Suprapubic skin (tissue), 4 donors: ENCODE measurements around the gene RICTOR. TPM values are rescaled to one million over a fixed set of nuclear protein-coding genes. Genes with fewer than 3 reads are reported as not detected.

Source experiments
- DNase-seq, 2 donors: peaks; one replicate each; pipeline ENCODE4 v3.0.0-alpha.2; 2019; ENCODE audit warnings: low spot score in 2 of 2
- H3K27ac ChIP-seq: fragments of 200-600 bp; sonication (generic); one replicate; pipeline ENCODE4 v1.5.1; 2019
- H3K27me3 ChIP-seq: fragments of 200-600 bp; sonication (generic); one replicate; pipeline ENCODE4 v1.5.1; 2019
- H3K36me3 ChIP-seq: fragments of 200-600 bp; sonication (generic); one replicate; pipeline ENCODE4 v1.5.1; 2019
- H3K4me1 ChIP-seq: fragments of 200-600 bp; sonication (generic); one replicate; pipeline ENCODE4 v1.5.1; 2019
- H3K4me3 ChIP-seq: fragments of 200-600 bp; sonication (generic); one replicate; pipeline ENCODE4 v1.5.1; 2019; ENCODE audit warnings: mild to moderate bottlenecking
- H3K9me3 ChIP-seq: fragments of 200-600 bp; sonication (generic); one replicate; pipeline ENCODE4 v1.5.1; 2019
- EP300 ChIP-seq: sonication (generic); formaldehyde crosslinking; IDR thresholded peaks from one replicate; pipeline ENCODE4 v1.6.1; 2017; ENCODE audit warnings: antibody characterized with exemption
- POLR2A ChIP-seq, 2 donors: fragments of 450-650 bp; IDR thresholded peaks; one replicate each; pipeline ENCODE4 v1.6.1; 2017; ENCODE audit warnings: antibody characterized with exemption in 2 of 2, mild to moderate bottlenecking in 2 of 2, moderate library complexity in 2 of 2
- POLR2AphosphoS5 ChIP-seq, 3 donors: sonication (generic); formaldehyde crosslinking; IDR thresholded peaks; one replicate each; pipeline ENCODE4 v1.6.1; 2017; ENCODE audit warnings: antibody characterized with exemption in 3 of 3
- WGBS: methylation state at CpG from one replicate; pipeline ENCODE4 v1.1.5; 2018; 5-methylcytosine and 5-hydroxymethylcytosine counted together
- total RNA-seq, 4 donors: library from RNA; depleted of rRNA; stranded (reverse); fragments of >200 nt; gene quantifications; one replicate each; pipeline ENCODE4 v1.1.0, GENCODE V29; 2016
- TF ChIP-seq, protein P1 (sequence below), 2 donors: fragments of 200-600 bp in 1 of 2; fragments of 450-650 bp in 1 of 2; sonication (generic) in 1 of 2; IDR thresholded peaks; one replicate each; pipeline ENCODE4 v1.5.1; 2016 to 2019; ENCODE audit warnings: antibody characterized with exemption in 2 of 2, mild to moderate bottlenecking in 1 of 2, moderate library complexity in 1 of 2

Gene RICTOR
- total RNA-seq, 4 donors from 2014 or later = 24.9 to 92.6 (median 28.7) TPM

GRCh38 chr5:38927470-38927869, 146.7 kb downstream of the RICTOR start:
- Histone ChIP-seq H3K9me3 (no peaks in the 10 kb centered on the region), H3K27ac (no peak overlapping the region), H3K27me3 (no peaks in the 10 kb centered on the region), H3K36me3 (peaks cover 70% of the 10 kb centered on the region), H3K4me1 (no peaks in the 10 kb centered on the region), H3K4me3 (no peak overlapping the region)
- TF ChIP-seq POLR2A (IDR thresholded peaks at IDR 0.05) = no peak
- no peak for DNase-seq
- 69% methylated on average over 2 of the region's 2 CpGs for WGBS

DNA sequence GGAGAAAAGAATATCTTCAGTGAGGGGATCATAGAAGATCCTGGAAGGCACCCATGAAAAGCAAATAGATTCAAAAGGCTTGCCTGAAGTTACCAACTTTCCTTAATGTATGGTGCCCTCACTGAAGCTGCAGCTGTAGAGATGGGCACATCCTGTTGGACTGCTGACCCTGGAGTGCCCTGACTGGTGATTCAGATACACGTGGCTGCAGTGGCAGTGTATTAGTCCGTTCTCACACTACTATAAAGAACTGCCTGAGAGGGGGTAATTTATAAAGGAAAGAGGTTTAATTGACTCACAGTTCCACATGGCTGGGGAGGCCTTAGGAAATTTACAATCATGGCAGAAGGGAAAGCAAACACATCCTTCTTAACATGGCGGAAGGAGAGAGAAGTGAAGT, 148.1 kb downstream of the RICTOR start:
- H3K4me1 ChIP-seq = no peaks in the 10 kb centered on the region
- no peak overlapping the region for H3K4me3 ChIP-seq
- H3K36me3 ChIP-seq = peaks cover 59% of the 10 kb centered on the region
- 80% methylated on average over 3 of the region's 3 CpGs for WGBS
- no peak for DNase-seq
- no peak overlapping the region for H3K27ac ChIP-seq
- no peaks in the 10 kb centered on the region for H3K27me3 ChIP-seq
- TF ChIP-seq POLR2A (IDR thresholded peaks at IDR 0.05) = no peak
- TF ChIP-seq, protein P1, sequence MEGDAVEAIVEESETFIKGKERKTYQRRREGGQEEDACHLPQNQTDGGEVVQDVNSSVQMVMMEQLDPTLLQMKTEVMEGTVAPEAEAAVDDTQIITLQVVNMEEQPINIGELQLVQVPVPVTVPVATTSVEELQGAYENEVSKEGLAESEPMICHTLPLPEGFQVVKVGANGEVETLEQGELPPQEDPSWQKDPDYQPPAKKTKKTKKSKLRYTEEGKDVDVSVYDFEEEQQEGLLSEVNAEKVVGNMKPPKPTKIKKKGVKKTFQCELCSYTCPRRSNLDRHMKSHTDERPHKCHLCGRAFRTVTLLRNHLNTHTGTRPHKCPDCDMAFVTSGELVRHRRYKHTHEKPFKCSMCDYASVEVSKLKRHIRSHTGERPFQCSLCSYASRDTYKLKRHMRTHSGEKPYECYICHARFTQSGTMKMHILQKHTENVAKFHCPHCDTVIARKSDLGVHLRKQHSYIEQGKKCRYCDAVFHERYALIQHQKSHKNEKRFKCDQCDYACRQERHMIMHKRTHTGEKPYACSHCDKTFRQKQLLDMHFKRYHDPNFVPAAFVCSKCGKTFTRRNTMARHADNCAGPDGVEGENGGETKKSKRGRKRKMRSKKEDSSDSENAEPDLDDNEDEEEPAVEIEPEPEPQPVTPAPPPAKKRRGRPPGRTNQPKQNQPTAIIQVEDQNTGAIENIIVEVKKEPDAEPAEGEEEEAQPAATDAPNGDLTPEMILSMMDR (IDR thresholded peaks at IDR 0.05) = no peak
- TF ChIP-seq POLR2AphosphoS5 (IDR thresholded peaks at IDR 0.05) = no peak
- no peak for TF ChIP-seq EP300
- H3K9me3 ChIP-seq = no peaks in the 10 kb centered on the region

DNA sequence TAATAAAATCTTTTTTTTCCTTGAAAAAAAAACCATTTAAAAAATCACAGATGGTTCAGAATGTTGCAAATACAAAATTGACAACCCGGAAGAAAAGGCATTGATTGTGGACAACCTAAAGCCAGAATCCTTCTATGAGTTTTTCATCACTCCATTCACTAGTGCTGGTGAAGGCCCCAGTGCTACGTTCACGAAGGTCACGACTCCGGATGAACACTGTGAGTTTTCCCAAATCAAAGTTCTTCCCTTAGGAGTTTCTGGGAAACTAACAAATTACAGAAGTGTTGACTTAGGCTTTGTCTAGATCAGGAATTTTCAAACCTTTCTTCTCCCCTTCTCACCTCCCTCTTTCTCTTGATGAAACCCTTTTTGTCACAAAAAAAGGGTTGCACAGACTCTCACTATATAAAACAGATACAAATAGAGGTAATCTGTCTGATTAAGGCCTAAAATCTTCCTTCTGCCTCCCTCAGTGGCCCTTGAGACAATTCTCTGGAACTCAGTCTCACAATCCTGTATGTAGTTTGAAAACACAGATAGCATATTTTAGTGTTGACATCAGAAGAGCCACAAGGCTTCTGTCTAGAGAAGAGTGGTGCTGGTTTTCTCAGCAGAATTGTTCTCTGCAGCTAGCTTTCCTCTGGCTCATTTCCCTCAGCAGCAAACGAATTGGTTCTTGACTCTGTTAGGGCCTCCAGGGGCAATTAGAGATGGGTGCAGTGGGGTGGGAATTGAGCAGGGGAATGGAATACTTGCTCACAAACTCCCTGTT, 148.9 kb downstream of the RICTOR start:
- DNase-seq = no peak

DNA sequence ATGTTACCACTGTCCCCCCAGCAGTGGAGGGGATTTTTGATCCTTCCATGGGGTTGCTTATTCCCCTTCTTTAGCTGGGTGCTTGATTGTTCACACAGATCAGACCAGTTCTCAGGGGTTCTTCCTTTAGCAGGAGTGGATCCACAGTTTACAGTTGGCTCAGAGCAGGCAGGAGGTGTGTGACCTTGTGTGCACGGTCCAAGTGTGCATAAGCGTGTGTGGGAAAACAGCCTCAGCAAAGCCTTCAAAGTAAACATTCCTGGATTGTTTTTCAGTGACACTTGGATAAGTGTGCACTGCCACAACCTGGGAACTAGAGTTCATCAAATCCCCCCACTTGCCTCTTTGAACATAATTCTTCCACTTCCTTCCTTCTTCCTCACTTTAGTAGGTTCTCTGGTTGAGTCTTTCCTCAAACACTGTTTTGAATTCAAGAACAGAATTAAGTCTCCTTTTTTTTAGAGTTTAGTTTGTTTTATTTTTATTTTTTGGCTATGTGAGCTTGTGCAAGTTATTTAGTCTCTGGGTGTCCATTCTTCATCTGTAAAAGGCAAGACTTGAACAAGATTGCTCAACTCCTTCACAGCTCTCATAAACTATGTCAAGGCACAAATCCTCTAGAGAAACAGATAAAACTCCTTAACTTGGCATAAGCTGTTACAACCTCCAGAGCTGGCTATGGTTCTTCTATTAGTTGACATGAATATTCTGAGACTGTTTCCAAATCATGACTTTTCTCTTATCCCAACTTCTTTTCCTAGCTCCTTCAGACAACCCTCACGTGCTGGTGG, 150.3 kb downstream of the RICTOR start:
- no peaks in the 10 kb centered on the region for H3K9me3 ChIP-seq
- H3K4me1 ChIP-seq = no peaks in the 10 kb centered on the region
- no peak for DNase-seq
- peaks cover 61% of the 10 kb centered on the region for H3K36me3 ChIP-seq
- no peak for TF ChIP-seq POLR2A (IDR thresholded peaks at IDR 0.05)
- TF ChIP-seq, protein P1 (IDR thresholded peaks at IDR 0.05) = no peak
- no peak for TF ChIP-seq POLR2AphosphoS5 (IDR thresholded peaks at IDR 0.05)
- TF ChIP-seq EP300 = no peak
- no peak overlapping the region for H3K27ac ChIP-seq
- WGBS = 80% methylated on average over 3 of the region's 3 CpGs
- H3K4me3 ChIP-seq = no peak overlapping the region
- H3K27me3 ChIP-seq = no peaks in the 10 kb centered on the region

More for the DNA sequence above, 148.9 kb downstream of the RICTOR start:
- Histone ChIP-seq H3K27ac (no peak overlapping the region), H3K4me1 (no peaks in the 10 kb centered on the region), H3K36me3 (peaks cover 57% of the 10 kb centered on the region), H3K27me3 (no peaks in the 10 kb centered on the region), H3K4me3 (no peak overlapping the region), H3K9me3 (no peaks in the 10 kb centered on the region)
- TF ChIP-seq POLR2AphosphoS5 (IDR thresholded peaks at IDR 0.05) (no peak), EP300 (no peak), POLR2A (IDR thresholded peaks at IDR 0.05) (no peak)
- TF ChIP-seq, protein P1 (IDR thresholded peaks at IDR 0.05) = no peak
- 78% methylated on average over 6 of the region's 6 CpGs for WGBS

DNA sequence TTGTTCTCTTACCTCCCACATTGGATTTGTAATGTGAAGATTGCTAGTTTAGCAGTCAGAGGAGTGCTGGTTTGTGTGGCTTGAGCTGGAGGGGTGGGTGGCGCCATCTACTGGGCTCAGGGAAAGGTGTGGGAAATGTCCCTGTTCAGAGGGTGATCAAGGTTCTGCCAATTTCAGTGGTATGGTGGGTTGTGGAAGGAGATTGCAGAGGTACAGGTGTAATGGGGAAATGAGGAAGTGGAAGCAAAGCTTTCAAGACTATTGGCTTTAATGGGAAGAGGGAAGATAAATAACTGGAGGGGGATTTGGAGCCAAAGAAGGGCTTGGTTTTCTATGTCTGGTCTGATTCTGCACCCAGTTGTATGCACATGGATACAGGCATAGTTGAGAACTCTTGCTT, 152.0 kb downstream of the RICTOR start:
- peaks cover 62% of the 10 kb centered on the region for H3K36me3 ChIP-seq
- no peaks in the 10 kb centered on the region for H3K4me1 ChIP-seq
- DNase-seq = no peak

More for the DNA sequence above, 152.0 kb downstream of the RICTOR start:
- 19% methylated on average over 1 of the region's 1 CpG for WGBS
- no peak overlapping the region for H3K27ac ChIP-seq
- no peak for TF ChIP-seq EP300
- TF ChIP-seq POLR2A (IDR thresholded peaks at IDR 0.05) = no peak
- TF ChIP-seq, protein P1 (IDR thresholded peaks at IDR 0.05) = peak; percentile 24 to 77
- TF ChIP-seq POLR2AphosphoS5 (IDR thresholded peaks at IDR 0.05) = no peak
- H3K9me3 ChIP-seq = no peaks in the 10 kb centered on the region
- H3K27me3 ChIP-seq = no peaks in the 10 kb centered on the region
- H3K4me3 ChIP-seq = no peak overlapping the region
